Left renal cortex interstitium (tissue), 4 donors: ENCODE results near the gene NSUN5. TPM values are rescaled to one million over a fixed set of nuclear protein-coding genes. Genes with fewer than 3 reads are reported as not detected.
"Not testable (repeated sequence)": the region's sequence is repeated elsewhere in the genome, so short reads cannot be mapped to it uniquely, and the experiment has no call there.

ENCODE experiments used
- DNase-seq, 4 donors: peaks; one replicate each; pipeline ENCODE4 v3.0.0-alpha.2; 2013; ENCODE audit warnings: low read depth in 4 of 4, low spot score in 2 of 4, missing footprints in 1 of 4
- polyA plus RNA-seq, 4 donors: library from polyadenylated mRNA; unstranded; fragments of 120-200 nt; gene quantifications; one replicate each; pipeline ENCODE4 v1.2.1, GENCODE V29; 2013; ENCODE audit not compliant: insufficient read length in 4 of 4

NSUN5 gene
- polyA plus RNA-seq, 4 donors, result 13.7 to 21.5 (median 19.7) TPM

GRCh38 chr7:73327449-73327848 is 18.8 kb upstream of the NSUN5 start:
- DNase-seq, result not testable (repeated sequence)

GRCh38 chr7:73325424-73325823 is 16.8 kb upstream of the NSUN5 start:
- DNase-seq, result not testable (repeated sequence)

- DNase-seq, result peak in 1 of 4 donors; percentile 28
Measured at GRCh38 chr7:73324081-73324845, 15.6 kb upstream of the NSUN5 start.

- not testable (repeated sequence) for DNase-seq
Measured at GRCh38 chr7:73323434-73324080, 14.9 kb upstream of the NSUN5 start.

- not testable (repeated sequence) for DNase-seq
Measured at GRCh38 chr7:73320009-73320408, 11.4 kb upstream of the NSUN5 start.

- DNase-seq, result not testable (repeated sequence)
Measured at GRCh38 chr7:73319541-73319940, 10.9 kb upstream of the NSUN5 start.

GRCh38 chr7:73318656-73319204 is 10.1 kb upstream of the NSUN5 start:
- not testable (repeated sequence) for DNase-seq

- no peak for DNase-seq
Measured at GRCh38 chr7:73316521-73316920, 7.9 kb upstream of the NSUN5 start.

GRCh38 chr7:73314271-73314670 is 5.6 kb upstream of the NSUN5 start:
- no peak for DNase-seq

- DNase-seq, result no peak
Measured at GRCh38 chr7:73313521-73313906, 4.9 kb upstream of the NSUN5 start.

- DNase-seq, result no peak
Measured at GRCh38 chr7:73312831-73313520, 4.3 kb upstream of the NSUN5 start.

- not testable (repeated sequence) for DNase-seq
Measured at GRCh38 chr7:73311421-73311820, 2.8 kb upstream of the NSUN5 start.

- no peak for DNase-seq
Measured at GRCh38 chr7:73308074-73308664, 457 bp downstream of the NSUN5 start.

- DNase-seq, result no peak
Measured at GRCh38 chr7:73307436-73307835, 1.2 kb downstream of the NSUN5 start.

- not testable (repeated sequence) for DNase-seq
Measured at GRCh38 chr7:73304612-73305387, 3.8 kb downstream of the NSUN5 start.

GRCh38 chr7:73304071-73304470 is 4.6 kb downstream of the NSUN5 start:
- no peak for DNase-seq

- no peak for DNase-seq
Measured at GRCh38 chr7:73303546-73303945, 5.1 kb downstream of the NSUN5 start.

- not testable (repeated sequence) for DNase-seq
Measured at GRCh38 chr7:73302846-73303245, 5.8 kb downstream of the NSUN5 start.

GRCh38 chr7:73301108-73301507 is 7.5 kb downstream of the NSUN5 start:
- not testable (repeated sequence) for DNase-seq

- not testable (repeated sequence) for DNase-seq
Measured at GRCh38 chr7:73299812-73300211, 8.8 kb downstream of the NSUN5 start.
